Measurements from ENCODE around the gene C1orf159. TPM values are rescaled to one million over a fixed set of nuclear protein-coding genes. Genes with fewer than 3 reads are reported as not detected.

The C1orf159 gene
- total and polyA plus RNA-seq, 9 of the 15 experiments (the other 6 are each of a cell fraction or from before 2014, with no cell fraction given) = 0.28 to 54.9 (median 10.6) TPM

GRCh38 chr1:1033009-1033587, 82.8 kb downstream of the C1orf159 start (continued):
- TF ChIP-seq BRCA1 (IDR thresholded peaks at IDR 0.05) = no peak
- no peak for TF ChIP-seq BRCA1 (CRISPR knock-in tag; IDR thresholded peaks at IDR 0.05)
- no peak for TF ChIP-seq SMARCB1 (IDR thresholded peaks at IDR 0.05; ENCODE audit: insufficient read length, low read depth)
- no peak for TF ChIP-seq RFX7 (CRISPR knock-in tag; IDR thresholded peaks at IDR 0.05)
- TF ChIP-seq PPARD (CRISPR knock-in tag; IDR thresholded peaks at IDR 0.05) = no peak
- TF ChIP-seq TFAP4 (CRISPR knock-in tag; IDR thresholded peaks at IDR 0.05; ENCODE audit: borderline replicate concordance) = peak; percentile 71; the same call in 1 of the 2 replicates
- no peak for TF ChIP-seq MXD1 (CRISPR knock-in tag; IDR thresholded peaks at IDR 0.05; ENCODE audit: borderline replicate concordance, poor library complexity, severe bottlenecking)
- no peak for TF ChIP-seq ZNF224 (CRISPR knock-in tag; IDR thresholded peaks at IDR 0.05)
- TF ChIP-seq ZNF263 (CRISPR knock-in tag; IDR thresholded peaks at IDR 0.05; ENCODE audit: borderline replicate concordance) = peak; percentile 59; the same call in 1 of the 2 replicates
- TF ChIP-seq NCOA2 (IDR thresholded peaks at IDR 0.05; ENCODE audit: partially characterized antibody in 2 of 2) = no peak
- no peak for TF ChIP-seq MIER1 (IDR thresholded peaks at IDR 0.05; ENCODE audit: low read depth)
- no peak for TF ChIP-seq IRF9 (tag; IDR thresholded peaks at IDR 0.05)
- no peak for TF ChIP-seq PHF21A (IDR thresholded peaks at IDR 0.05; ENCODE audit: borderline replicate concordance, low read depth)
- TF ChIP-seq GATAD2A (IDR thresholded peaks at IDR 0.05) = no peak
- TF ChIP-seq TRIM28 (IDR thresholded peaks at IDR 0.05) = no peak
- TF ChIP-seq ZBTB7A (IDR thresholded peaks at IDR 0.05; ENCODE audit: borderline replicate concordance, control insufficient read depth, low read depth, low read length) = peak; percentile 85; the same call in 1 of the 2 replicates
- no peak for TF ChIP-seq ZNF217 (CRISPR knock-in tag; IDR thresholded peaks at IDR 0.05)
- no peak for TF ChIP-seq SFPQ (IDR thresholded peaks at IDR 0.05; ENCODE audit: low read depth, low read length)
- TF ChIP-seq ELF1 (tag; IDR thresholded peaks at IDR 0.05) = no peak
- TF ChIP-seq SMARCA5 (IDR thresholded peaks at IDR 0.05) = no peak
- no peak for TF ChIP-seq ZNF696 (CRISPR knock-in tag; conservative IDR thresholded peaks at IDR 0.05)
- no peak for TF ChIP-seq MECOM (CRISPR knock-in tag; IDR thresholded peaks at IDR 0.05)
- no peak for TF ChIP-seq GTF3C2 (IDR thresholded peaks at IDR 0.05; ENCODE audit: borderline replicate concordance, extremely low read depth, insufficient read length)
